A549 (cell line): ENCODE data around the gene TM2D3. TPM values are rescaled to one million over a fixed set of nuclear protein-coding genes. Genes with fewer than 3 reads are reported as not detected.

Experiments used
- ATAC-seq, 2 experiments: fragments of 200-7000 bp in 1 of 2; fragments of >200 bp in 1 of 2; cut with Nextera tagmentation in 1 of 2; cut with Tn5 transposase in 1 of 2; 3 replicates each; pipeline versions ENCODE4 v1.8.0 to v1.9.1; 2018 to 2020; ENCODE audit warnings: mild to moderate bottlenecking in 1 of 2, moderate library complexity in 1 of 2
- CTCF ChIA-PET: fragments of 300-600 bp; sonication (Branson Sonifier 250); formaldehyde crosslinking; extraction: SDS; loops from one replicate; lab custom pipeline; 2021; ENCODE audit warnings: antibody characterized with exemption, inconsistent platforms; lab: Yijun Ruan, JAX
- POLR2A ChIA-PET: fragments of 350-600 bp; formaldehyde crosslinking; extraction: SDS; loops from one replicate; lab custom pipeline; 2021; ENCODE audit warnings: antibody characterized with exemption, inconsistent platforms; lab: Yijun Ruan, JAX
- DNase-seq, 2 experiments: peaks; one replicate each; pipeline versions ENCODE4 v3.0.0 to v3.0.0-alpha.2; 2011 to 2016; ENCODE audit warnings: low read depth in 1 of 2, low spot score in 1 of 2
- FAIRE-seq: peaks from 2 replicates; lab custom pipeline; 2011; peaks lifted over from hg19 to GRCh38; lab: Jason Lieb, UNC
- H3K27ac ChIP-seq, 2 experiments: fragments of >200 bp; sonication (Bioruptor Twin); formaldehyde crosslinking; 3 replicates each; pipeline ENCODE4 v1.5.1; 2016 to 2017
- H3K4me1 ChIP-seq: fragments of >200 bp; sonication (Bioruptor Twin); formaldehyde crosslinking; 3 replicates; pipeline ENCODE4 v1.6.1; 2016
- H3K4me2 ChIP-seq: fragments of >200 bp; sonication (Bioruptor Twin); formaldehyde crosslinking; 3 replicates; pipeline ENCODE4 v1.6.1; 2016
- H3K4me3 ChIP-seq: fragments of >200 bp; sonication (Bioruptor Twin); formaldehyde crosslinking; 3 replicates; pipeline ENCODE4 v1.5.1; 2016
- H3K9me3 ChIP-seq: fragments of >200 bp; sonication (Bioruptor Twin); formaldehyde crosslinking; 3 replicates; pipeline ENCODE4 v1.6.1; 2016
- CBX2 ChIP-seq: fragments of 200-600 bp; sonication (generic); IDR thresholded peaks from 2 replicates; pipeline ENCODE4 v1.6.1; 2016; ENCODE audit warnings: low read depth, mild to moderate bottlenecking, borderline replicate concordance
- CBX8 ChIP-seq: fragments of 200-600 bp; sonication (generic); IDR thresholded peaks from 2 replicates; pipeline ENCODE4 v1.6.1; 2016
- EHF ChIP-seq: fragments of 250-450 bp; sonication (Bioruptor Pico); IDR thresholded peaks from 2 replicates; pipeline ENCODE4 v1.5.0; 2020; ENCODE audit warnings: mild to moderate bottlenecking
- FOSL2 ChIP-seq, 2 experiments: fragments of 450-650 bp in 1 of 2; fragments of >200 bp in 1 of 2; sonication (Bioruptor Twin) in 1 of 2; formaldehyde crosslinking; IDR thresholded peaks; 2 replicates each; pipeline versions ENCODE4 v1.5.0 to v1.6.1; 2016 to 2020; ENCODE audit warnings: mild to moderate bottlenecking in 1 of 2, moderate library complexity in 1 of 2
- FOXS1 ChIP-seq: fragments of 250-450 bp; sonication (Bioruptor Pico); IDR thresholded peaks from 2 replicates; pipeline ENCODE4 v1.5.0; 2020; ENCODE audit warnings: mild to moderate bottlenecking, moderate library complexity
- HEYL ChIP-seq: fragments of 250-450 bp; sonication (Bioruptor Pico); IDR thresholded peaks from 2 replicates; pipeline ENCODE4 v1.8.0; 2021; ENCODE audit warnings: mild to moderate bottlenecking, moderate library complexity
- KDM1A ChIP-seq: fragments of 200-600 bp; sonication (generic); IDR thresholded peaks from 2 replicates; pipeline ENCODE4 v1.6.1; 2016; ENCODE audit warnings: low read depth, mild to moderate bottlenecking
- POLR2A ChIP-seq: IDR thresholded peaks from 2 replicates; pipeline ENCODE4 v1.6.1; 2012; ENCODE audit warnings: mild to moderate bottlenecking, low read length
- POLR2AphosphoS2 ChIP-seq: conservative IDR thresholded peaks from 2 replicates; pipeline ENCODE4 v1.6.1; 2012; ENCODE audit warnings: low read length, improper control_type of control experiment, inconsistent platforms
- RAD21 ChIP-seq, 2 experiments: fragments of >200 bp in 1 of 2; sonication (Bioruptor Twin) in 1 of 2; formaldehyde crosslinking in 1 of 2; IDR thresholded peaks in 1 of 2; conservative IDR thresholded peaks in 1 of 2; 2 replicates in 1 of 2; 3 replicates in 1 of 2; pipeline ENCODE4 v1.6.1; 2012 to 2018; ENCODE audit warnings: inconsistent platforms in 1 of 2
- RCOR1 ChIP-seq: fragments of 150-350 bp; IDR thresholded peaks from 2 replicates; pipeline ENCODE4 v1.6.1; 2014; ENCODE audit warnings: antibody characterized with exemption, low read length, low read depth
- RFX5 ChIP-seq: fragments of 450-650 bp; IDR thresholded peaks from 2 replicates; pipeline ENCODE4 v1.7.1; 2014; ENCODE audit warnings: antibody characterized with exemption, mild to moderate bottlenecking, moderate library complexity
- RNF2 ChIP-seq: fragments of 200-600 bp; sonication (generic); IDR thresholded peaks from 2 replicates; pipeline ENCODE4 v1.6.1; 2016; ENCODE audit warnings: low read depth, mild to moderate bottlenecking, antibody characterized with exemption, moderate library complexity, borderline replicate concordance
- SMC3 ChIP-seq: fragments of >200 bp; sonication (Bioruptor Twin); formaldehyde crosslinking; IDR thresholded peaks from 3 replicates; pipeline ENCODE4 v1.6.1; 2018; ENCODE audit warnings: inconsistent platforms
- ZC3H11A ChIP-seq: fragments of 450-650 bp; IDR thresholded peaks from 2 replicates; pipeline ENCODE4 v1.6.1; 2014; ENCODE audit warnings: antibody characterized with exemption, mild to moderate bottlenecking
- ZNF302 ChIP-seq: fragments of 250-450 bp; sonication (Bioruptor Pico); IDR thresholded peaks from 2 replicates; pipeline ENCODE4 v1.9.0; 2021; ENCODE audit warnings: inconsistent platforms, mild to moderate bottlenecking, moderate library complexity
- WGBS: methylation state at CpG from one replicate; pipeline ENCODE4 v1.1.6; 2017; ENCODE audit errors: missing lambda C conversion rate; 5-methylcytosine and 5-hydroxymethylcytosine counted together
- polyA plus RNA-seq, 4 experiments: library from polyadenylated mRNA; depleted of rRNA in 3 of 4; stranded (reverse); fragments of >200 nt; fragmentation: RNase III in 1 of 4; extraction: RNeasy Plus Mini Kit Qiagen cat#74134 plus additional on column Dnase treatment in 1 of 4; gene quantifications; 2 replicates in 3 of 4; 3 replicates in 1 of 4; pipeline ENCODE4 v1.2.3, GENCODE V29; 2011 to 2017
- TF ChIP-seq, protein P1 (sequence below): IDR thresholded peaks from 2 replicates; pipeline ENCODE4 v1.6.1; 2012
- TF ChIP-seq, protein P2 (sequence below): fragments of >200 bp; sonication (Bioruptor Twin); formaldehyde crosslinking; IDR thresholded peaks from 3 replicates; pipeline ENCODE4 v1.6.1; 2016
- TF ChIP-seq, protein P3 (sequence below): IDR thresholded peaks from 2 replicates; pipeline ENCODE4 v1.6.1; 2012
- TF ChIP-seq, protein P4 (sequence below): fragments of >200 bp; sonication (Bioruptor Twin); formaldehyde crosslinking; IDR thresholded peaks from 3 replicates; pipeline ENCODE4 v1.5.1; 2016

Gene TM2D3
- polyA plus RNA-seq, 2 of the 4 experiments (the other 2 are of a cell fraction) = 39.6 to 76.6 TPM

DNA sequence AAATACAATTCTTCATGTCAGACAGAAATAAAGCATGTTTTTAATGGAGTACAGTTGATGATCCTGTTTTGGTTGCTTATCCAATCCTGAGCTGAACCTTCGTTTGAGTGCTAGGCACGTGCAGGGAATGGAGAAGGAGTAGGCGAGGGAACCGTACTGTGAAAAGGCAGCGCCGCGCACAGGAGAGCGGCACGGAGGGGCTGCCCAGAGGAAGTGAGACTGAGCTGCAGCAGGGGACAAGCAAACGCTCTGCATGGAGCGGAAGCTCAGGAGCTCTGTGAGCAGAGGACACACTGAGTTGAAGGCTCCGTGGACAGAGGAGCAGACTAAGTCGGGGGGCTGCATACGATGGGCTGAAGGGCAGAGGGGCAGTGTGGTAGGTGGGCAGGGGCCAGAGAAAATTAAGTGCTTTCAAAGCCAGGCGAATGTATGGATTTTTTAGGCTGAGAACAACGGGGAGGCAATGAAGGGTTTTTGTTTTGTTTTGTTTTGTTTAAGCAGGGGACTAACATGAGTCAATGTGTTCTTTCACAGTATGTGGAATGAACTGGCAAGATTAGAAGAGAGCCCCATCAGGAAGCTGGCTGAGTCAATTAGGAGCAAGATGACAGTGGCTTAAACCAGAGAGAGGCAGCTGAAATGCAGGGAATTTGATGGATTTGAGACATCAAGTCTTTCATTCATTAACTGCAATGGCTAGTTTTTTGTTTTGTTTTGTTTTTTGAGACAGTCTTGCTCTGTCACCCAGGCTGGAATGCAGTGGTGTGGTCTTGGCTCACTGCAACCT lies 23.8 kb upstream of the TM2D3 start:
- WGBS = 77% methylated on average over 16 of the region's 16 CpGs
- Histone ChIP-seq H3K4me3 (no peak overlapping the region), H3K4me1 (peaks cover 21% of the 10 kb centered on the region), H3K27ac (peak overlapping the region; percentile 11 to 57; a peak in 3 of 6 replicates), H3K9me3 (no peaks in the 10 kb centered on the region), H3K4me2 (peak overlapping the region; percentile 42)
- no peak for FAIRE-seq
- DNase-seq = peak; percentile 34 to 54
- CTCF ChIA-PET = interaction anchor here (1.0 to 4.6 kb wide), 7 partner anchors 8 to 387 kb away, joined by 3 to 20 read pairs (median 3); no protein-coding TSS in a partner anchor
- ATAC-seq = peak; percentile 85; a peak in 5 of 6 replicates
- TF ChIP-seq, protein P1, sequence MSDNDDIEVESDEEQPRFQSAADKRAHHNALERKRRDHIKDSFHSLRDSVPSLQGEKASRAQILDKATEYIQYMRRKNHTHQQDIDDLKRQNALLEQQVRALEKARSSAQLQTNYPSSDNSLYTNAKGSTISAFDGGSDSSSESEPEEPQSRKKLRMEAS = no peak
- TF ChIP-seq FOSL2 (IDR thresholded peaks at IDR 0.05) (no peak), FOSL2 (CRISPR knock-in tag; IDR thresholded peaks at IDR 0.05) (peak; percentile 24; the same call in 1 of the 2 replicates)
- POLR2A ChIA-PET = no interaction called here

DNA sequence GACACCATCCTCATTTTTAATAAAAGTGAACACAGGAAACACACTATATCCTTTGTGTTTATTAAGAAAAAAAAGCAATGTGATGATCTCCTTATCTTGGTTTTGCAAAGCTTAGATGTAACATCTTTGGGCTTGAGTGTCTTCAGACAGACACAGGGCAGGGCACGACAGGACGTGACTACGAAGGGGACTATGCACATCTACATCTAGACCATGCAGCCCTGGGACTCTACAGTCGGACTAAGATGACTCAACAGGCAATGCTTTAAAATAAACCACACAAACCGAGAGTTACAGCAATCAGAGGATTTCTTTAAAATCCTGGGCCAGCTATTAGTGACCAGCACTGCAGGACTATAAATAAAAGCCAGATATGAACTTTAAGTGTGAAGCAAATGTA lies 22.8 kb upstream of the TM2D3 start:
- POLR2A ChIA-PET = no interaction called here
- Histone ChIP-seq H3K9me3 (no peaks in the 10 kb centered on the region), H3K27ac (no peak overlapping the region; a peak in 1 of 6 replicates), H3K4me3 (no peak overlapping the region), H3K4me1 (peaks cover 21% of the 10 kb centered on the region), H3K4me2 (peak overlapping the region; percentile 42; the same call in 1 of the 3 replicates)
- 41% methylated on average over 5 of the region's 5 CpGs for WGBS
- CTCF ChIA-PET = interaction anchor here (0.6 to 4.6 kb wide), 6 partner anchors 11 to 379 kb away, joined by 4 to 20 read pairs (median 5); no protein-coding TSS in a partner anchor
- DNase-seq = peak in 1 of 2 experiments; percentile 39
- FAIRE-seq = peak; percentile 43
- peak; percentile 33 to 74; a peak in 4 of 6 replicates for ATAC-seq
- TF ChIP-seq FOSL2 (IDR thresholded peaks at IDR 0.05) = no peak
- no peak for TF ChIP-seq FOSL2 (CRISPR knock-in tag; IDR thresholded peaks at IDR 0.05)
- no peak for TF ChIP-seq ZNF302 (CRISPR knock-in tag)
- no peak for TF ChIP-seq HEYL (CRISPR knock-in tag)
- TF ChIP-seq EHF (CRISPR knock-in tag) = no peak
- TF ChIP-seq KDM1A = no peak
- no peak for TF ChIP-seq FOXS1 (CRISPR knock-in tag)
- no peak for TF ChIP-seq ZC3H11A
- TF ChIP-seq SMC3 = no peak
- TF ChIP-seq, protein P2, sequence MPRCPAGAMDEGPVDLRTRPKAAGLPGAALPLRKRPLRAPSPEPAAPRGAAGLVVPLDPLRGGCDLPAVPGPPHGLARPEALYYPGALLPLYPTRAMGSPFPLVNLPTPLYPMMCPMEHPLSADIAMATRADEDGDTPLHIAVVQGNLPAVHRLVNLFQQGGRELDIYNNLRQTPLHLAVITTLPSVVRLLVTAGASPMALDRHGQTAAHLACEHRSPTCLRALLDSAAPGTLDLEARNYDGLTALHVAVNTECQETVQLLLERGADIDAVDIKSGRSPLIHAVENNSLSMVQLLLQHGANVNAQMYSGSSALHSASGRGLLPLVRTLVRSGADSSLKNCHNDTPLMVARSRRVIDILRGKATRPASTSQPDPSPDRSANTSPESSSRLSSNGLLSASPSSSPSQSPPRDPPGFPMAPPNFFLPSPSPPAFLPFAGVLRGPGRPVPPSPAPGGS = no peak
- no peak for TF ChIP-seq POLR2AphosphoS2
- TF ChIP-seq, protein P3, sequence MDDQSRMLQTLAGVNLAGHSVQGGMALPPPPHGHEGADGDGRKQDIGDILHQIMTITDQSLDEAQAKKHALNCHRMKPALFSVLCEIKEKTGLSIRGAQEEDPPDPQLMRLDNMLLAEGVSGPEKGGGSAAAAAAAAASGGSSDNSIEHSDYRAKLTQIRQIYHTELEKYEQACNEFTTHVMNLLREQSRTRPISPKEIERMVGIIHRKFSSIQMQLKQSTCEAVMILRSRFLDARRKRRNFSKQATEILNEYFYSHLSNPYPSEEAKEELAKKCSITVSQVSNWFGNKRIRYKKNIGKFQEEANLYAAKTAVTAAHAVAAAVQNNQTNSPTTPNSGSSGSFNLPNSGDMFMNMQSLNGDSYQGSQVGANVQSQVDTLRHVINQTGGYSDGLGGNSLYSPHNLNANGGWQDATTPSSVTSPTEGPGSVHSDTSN = no peak
- TF ChIP-seq RFX5 = no peak
- TF ChIP-seq, protein P4, sequence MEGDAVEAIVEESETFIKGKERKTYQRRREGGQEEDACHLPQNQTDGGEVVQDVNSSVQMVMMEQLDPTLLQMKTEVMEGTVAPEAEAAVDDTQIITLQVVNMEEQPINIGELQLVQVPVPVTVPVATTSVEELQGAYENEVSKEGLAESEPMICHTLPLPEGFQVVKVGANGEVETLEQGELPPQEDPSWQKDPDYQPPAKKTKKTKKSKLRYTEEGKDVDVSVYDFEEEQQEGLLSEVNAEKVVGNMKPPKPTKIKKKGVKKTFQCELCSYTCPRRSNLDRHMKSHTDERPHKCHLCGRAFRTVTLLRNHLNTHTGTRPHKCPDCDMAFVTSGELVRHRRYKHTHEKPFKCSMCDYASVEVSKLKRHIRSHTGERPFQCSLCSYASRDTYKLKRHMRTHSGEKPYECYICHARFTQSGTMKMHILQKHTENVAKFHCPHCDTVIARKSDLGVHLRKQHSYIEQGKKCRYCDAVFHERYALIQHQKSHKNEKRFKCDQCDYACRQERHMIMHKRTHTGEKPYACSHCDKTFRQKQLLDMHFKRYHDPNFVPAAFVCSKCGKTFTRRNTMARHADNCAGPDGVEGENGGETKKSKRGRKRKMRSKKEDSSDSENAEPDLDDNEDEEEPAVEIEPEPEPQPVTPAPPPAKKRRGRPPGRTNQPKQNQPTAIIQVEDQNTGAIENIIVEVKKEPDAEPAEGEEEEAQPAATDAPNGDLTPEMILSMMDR = no peak
- no peak for TF ChIP-seq CBX2
- no peak for TF ChIP-seq RAD21 (conservative IDR thresholded peaks at IDR 0.05 in 1 of 2, IDR thresholded peaks at IDR 0.05 in 1 of 2)
- TF ChIP-seq RCOR1 = no peak
- TF ChIP-seq POLR2A = no peak
- no peak for TF ChIP-seq CBX8
- TF ChIP-seq RNF2 = no peak
